Osteocyte (in vitro differentiated cells): ENCODE data around the gene SLC25A33. TPM values are rescaled to one million over a fixed set of nuclear protein-coding genes. Genes with fewer than 3 reads are reported as not detected.

Experiments
- DNase-seq: peaks from one replicate; pipeline ENCODE4 v3.0.0; 2021; ENCODE audit warnings: mixed read lengths; ENCODE audit not compliant: unreplicated experiment; ENCODE audit errors: extremely low spot score
- H3K27ac Mint-ChIP-seq: one replicate; pipeline ENCODE4 v1.8.0; 2021; ENCODE audit warnings: mild to moderate bottlenecking, mixed read lengths; ENCODE audit not compliant: unreplicated experiment
- H3K27me3 Mint-ChIP-seq: one replicate; pipeline ENCODE4 v1.8.0; 2021; ENCODE audit warnings: mixed read lengths; ENCODE audit not compliant: unreplicated experiment
- H3K36me3 Mint-ChIP-seq: one replicate; pipeline ENCODE4 v1.8.0; 2021; ENCODE audit warnings: mixed read lengths; ENCODE audit not compliant: unreplicated experiment
- H3K4me1 Mint-ChIP-seq: one replicate; pipeline ENCODE4 v1.8.0; 2021; ENCODE audit warnings: mixed read lengths; ENCODE audit not compliant: unreplicated experiment
- H3K4me3 Mint-ChIP-seq: one replicate; pipeline ENCODE4 v1.8.0; 2021; ENCODE audit warnings: mild to moderate bottlenecking, moderate library complexity, mixed read lengths; ENCODE audit not compliant: unreplicated experiment
- H3K9me3 Mint-ChIP-seq: one replicate; pipeline ENCODE4 v1.8.0; 2021; ENCODE audit warnings: mixed read lengths; ENCODE audit not compliant: unreplicated experiment
- total RNA-seq: library from RNA; stranded (reverse); gene quantifications from 2 replicates; pipeline ENCODE4 v1.2.1, GENCODE V29; 2021
- TF ChIP-seq, protein P1 (sequence below): fragments of 200-600 bp; sonication (generic); IDR thresholded peaks from 2 replicates; pipeline ENCODE4 v1.5.0; 2021; ENCODE audit warnings: antibody characterized with exemption, mild to moderate bottlenecking, moderate library complexity

SLC25A33 gene
- total RNA-seq, 1 donor from 2014 or later: 7.0 TPM

GRCh38 chr1:9595156-9595967 lies 56.1 kb downstream of the SLC25A33 start:
- Mint-ChIP-seq H3K27me3 (no peaks in the 10 kb centered on the region), H3K9me3 (no peaks in the 10 kb centered on the region), H3K4me3 (no peak overlapping the region), H3K36me3 (peaks cover 5% of the 10 kb centered on the region), H3K27ac (no peak overlapping the region), H3K4me1 (peaks cover 8% of the 10 kb centered on the region)
- DNase-seq: no peak
- TF ChIP-seq, protein P1, sequence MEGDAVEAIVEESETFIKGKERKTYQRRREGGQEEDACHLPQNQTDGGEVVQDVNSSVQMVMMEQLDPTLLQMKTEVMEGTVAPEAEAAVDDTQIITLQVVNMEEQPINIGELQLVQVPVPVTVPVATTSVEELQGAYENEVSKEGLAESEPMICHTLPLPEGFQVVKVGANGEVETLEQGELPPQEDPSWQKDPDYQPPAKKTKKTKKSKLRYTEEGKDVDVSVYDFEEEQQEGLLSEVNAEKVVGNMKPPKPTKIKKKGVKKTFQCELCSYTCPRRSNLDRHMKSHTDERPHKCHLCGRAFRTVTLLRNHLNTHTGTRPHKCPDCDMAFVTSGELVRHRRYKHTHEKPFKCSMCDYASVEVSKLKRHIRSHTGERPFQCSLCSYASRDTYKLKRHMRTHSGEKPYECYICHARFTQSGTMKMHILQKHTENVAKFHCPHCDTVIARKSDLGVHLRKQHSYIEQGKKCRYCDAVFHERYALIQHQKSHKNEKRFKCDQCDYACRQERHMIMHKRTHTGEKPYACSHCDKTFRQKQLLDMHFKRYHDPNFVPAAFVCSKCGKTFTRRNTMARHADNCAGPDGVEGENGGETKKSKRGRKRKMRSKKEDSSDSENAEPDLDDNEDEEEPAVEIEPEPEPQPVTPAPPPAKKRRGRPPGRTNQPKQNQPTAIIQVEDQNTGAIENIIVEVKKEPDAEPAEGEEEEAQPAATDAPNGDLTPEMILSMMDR: no peak

DNA sequence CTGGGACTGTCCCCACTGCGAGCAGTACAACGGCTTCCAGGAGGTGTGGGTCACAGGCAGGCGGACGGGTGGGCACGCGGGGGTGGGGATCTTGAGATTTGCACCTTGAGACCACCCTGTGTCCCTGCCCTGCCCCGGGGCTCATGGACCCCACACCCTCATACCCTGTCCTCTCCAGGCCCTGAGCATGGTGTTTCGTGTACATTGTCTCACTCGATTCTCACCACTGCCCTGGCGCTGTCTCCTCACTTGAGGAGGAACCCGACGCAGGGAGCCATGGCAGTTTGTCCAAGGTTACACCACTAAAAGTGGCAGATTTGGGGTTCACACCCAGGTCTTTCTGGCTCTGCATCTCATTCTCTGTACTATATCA lies 56.7 kb downstream of the SLC25A33 start:
- H3K9me3 Mint-ChIP-seq: no peaks in the 10 kb centered on the region
- no peaks in the 10 kb centered on the region for H3K27me3 Mint-ChIP-seq
- TF ChIP-seq, protein P1: no peak
- no peak overlapping the region for H3K4me3 Mint-ChIP-seq
- H3K4me1 Mint-ChIP-seq: peaks cover 8% of the 10 kb centered on the region
- DNase-seq: no peak
- peaks cover 5% of the 10 kb centered on the region for H3K36me3 Mint-ChIP-seq
- no peak overlapping the region for H3K27ac Mint-ChIP-seq

- H3K4me1 Mint-ChIP-seq: peaks cover 8% of the 10 kb centered on the region
- TF ChIP-seq, protein P1: no peak
- no peaks in the 10 kb centered on the region for H3K27me3 Mint-ChIP-seq
- no peaks in the 10 kb centered on the region for H3K9me3 Mint-ChIP-seq
- DNase-seq: no peak
- peaks cover 5% of the 10 kb centered on the region for H3K36me3 Mint-ChIP-seq
- no peak overlapping the region for H3K4me3 Mint-ChIP-seq
- no peak overlapping the region for H3K27ac Mint-ChIP-seq
Observed at GRCh38 chr1:9596415-9597123, 57.3 kb downstream of the SLC25A33 start.

DNA sequence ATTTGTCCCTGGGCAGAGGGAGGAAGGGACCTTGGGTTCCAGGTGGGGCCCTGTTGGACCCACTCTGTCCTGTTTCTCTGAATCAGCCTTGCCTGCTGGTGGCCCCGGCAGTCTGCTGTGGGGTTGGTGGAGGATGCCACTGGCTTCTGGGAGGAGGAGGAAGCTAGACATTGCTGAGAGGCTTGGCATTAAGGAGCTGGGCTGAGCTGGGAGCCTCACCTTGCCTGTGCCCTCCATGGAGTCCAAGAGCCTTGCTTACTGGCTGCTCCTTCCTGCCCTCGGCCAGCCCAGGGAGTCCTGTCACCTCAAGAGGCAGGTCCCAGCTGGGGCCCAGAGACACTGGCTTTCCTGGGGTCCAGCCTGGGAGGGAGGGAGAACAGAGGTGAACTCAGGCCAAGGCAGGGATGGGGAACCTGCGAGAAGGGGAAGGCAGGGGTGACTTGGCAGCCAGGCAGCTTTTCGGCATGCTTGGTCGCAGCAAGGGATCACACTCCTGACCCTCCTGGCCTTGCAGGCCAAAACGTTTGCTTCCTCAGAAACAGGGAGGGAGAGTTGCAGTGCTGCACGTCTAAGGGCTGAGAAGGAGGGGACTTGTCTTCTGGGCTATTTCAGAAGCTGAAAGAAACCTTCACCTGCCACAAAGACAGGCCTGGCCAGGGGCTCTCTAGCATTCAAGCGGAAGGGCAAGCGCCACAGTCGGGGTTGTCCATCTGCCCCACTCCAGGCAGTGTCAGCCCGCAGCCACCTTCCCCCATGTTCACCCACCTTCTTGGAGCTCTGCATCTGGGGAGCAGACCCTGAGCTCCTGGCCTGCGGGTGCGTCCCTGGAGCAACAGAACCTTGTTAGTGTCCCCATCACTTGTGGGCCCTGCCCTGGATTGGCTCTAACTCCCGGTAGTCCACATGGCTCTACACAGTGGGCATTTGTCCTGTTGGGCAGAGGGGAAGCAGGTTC lies 58.4 kb downstream of the SLC25A33 start:
- DNase-seq: no peak
- no peak overlapping the region for H3K27ac Mint-ChIP-seq
- no peaks in the 10 kb centered on the region for H3K27me3 Mint-ChIP-seq
- TF ChIP-seq, protein P1: no peak
- H3K9me3 Mint-ChIP-seq: no peaks in the 10 kb centered on the region
- H3K4me3 Mint-ChIP-seq: no peak overlapping the region
- peaks cover 7% of the 10 kb centered on the region for H3K36me3 Mint-ChIP-seq
- H3K4me1 Mint-ChIP-seq: peaks cover 5% of the 10 kb centered on the region
